PC-3 (cell line): Measurements from ENCODE around the gene TAS2R39.

ENCODE experiments used
- EZH2phosphoT487 ChIP-seq: fragments of 300-600 bp; sonication (generic); IDR thresholded peaks from 2 replicates; pipeline ENCODE4 v1.6.1; 2018; ENCODE audit warnings: mild to moderate bottlenecking, antibody characterized with exemption, low read length, borderline replicate concordance
- TF ChIP-seq, protein P1 (sequence below): fragments of 300-600 bp; sonication (generic); conservative IDR thresholded peaks from 2 replicates; pipeline ENCODE4 v1.5.1; 2017; ENCODE audit warnings: antibody characterized with exemption, low read depth, mild to moderate bottlenecking, low read length

- TF ChIP-seq, protein P1, sequence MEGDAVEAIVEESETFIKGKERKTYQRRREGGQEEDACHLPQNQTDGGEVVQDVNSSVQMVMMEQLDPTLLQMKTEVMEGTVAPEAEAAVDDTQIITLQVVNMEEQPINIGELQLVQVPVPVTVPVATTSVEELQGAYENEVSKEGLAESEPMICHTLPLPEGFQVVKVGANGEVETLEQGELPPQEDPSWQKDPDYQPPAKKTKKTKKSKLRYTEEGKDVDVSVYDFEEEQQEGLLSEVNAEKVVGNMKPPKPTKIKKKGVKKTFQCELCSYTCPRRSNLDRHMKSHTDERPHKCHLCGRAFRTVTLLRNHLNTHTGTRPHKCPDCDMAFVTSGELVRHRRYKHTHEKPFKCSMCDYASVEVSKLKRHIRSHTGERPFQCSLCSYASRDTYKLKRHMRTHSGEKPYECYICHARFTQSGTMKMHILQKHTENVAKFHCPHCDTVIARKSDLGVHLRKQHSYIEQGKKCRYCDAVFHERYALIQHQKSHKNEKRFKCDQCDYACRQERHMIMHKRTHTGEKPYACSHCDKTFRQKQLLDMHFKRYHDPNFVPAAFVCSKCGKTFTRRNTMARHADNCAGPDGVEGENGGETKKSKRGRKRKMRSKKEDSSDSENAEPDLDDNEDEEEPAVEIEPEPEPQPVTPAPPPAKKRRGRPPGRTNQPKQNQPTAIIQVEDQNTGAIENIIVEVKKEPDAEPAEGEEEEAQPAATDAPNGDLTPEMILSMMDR = no peak
- no peak for TF ChIP-seq EZH2phosphoT487
These were observed 38.1 kb downstream of the TAS2R39 start for GRCh38 chr7:143221286-143221685.
